Hepatocyte (in vitro differentiated cells): ENCODE data around the gene EFL1.

Experiments used
- EZH2 ChIP-seq: fragments of 200-600 bp; sonication (generic); IDR thresholded peaks from 2 replicates; pipeline ENCODE4 v1.6.1; 2016; ENCODE audit warnings: antibody characterized with exemption, mild to moderate bottlenecking, borderline replicate concordance
- EZH2phosphoT487 ChIP-seq: fragments of 200-600 bp; sonication (generic); IDR thresholded peaks from one replicate; pipeline ENCODE4 v1.6.1; 2018; ENCODE audit warnings: antibody characterized with exemption, mild to moderate bottlenecking, low read depth, moderate library complexity; ENCODE audit not compliant: unreplicated experiment, severe bottlenecking
- TF ChIP-seq, protein P1 (sequence below): fragments of 200-600 bp; sonication (generic); IDR thresholded peaks from 2 replicates; pipeline ENCODE4 v1.5.1; 2016; ENCODE audit warnings: antibody characterized with exemption, mild to moderate bottlenecking; ENCODE audit not compliant: poor library complexity

DNA sequence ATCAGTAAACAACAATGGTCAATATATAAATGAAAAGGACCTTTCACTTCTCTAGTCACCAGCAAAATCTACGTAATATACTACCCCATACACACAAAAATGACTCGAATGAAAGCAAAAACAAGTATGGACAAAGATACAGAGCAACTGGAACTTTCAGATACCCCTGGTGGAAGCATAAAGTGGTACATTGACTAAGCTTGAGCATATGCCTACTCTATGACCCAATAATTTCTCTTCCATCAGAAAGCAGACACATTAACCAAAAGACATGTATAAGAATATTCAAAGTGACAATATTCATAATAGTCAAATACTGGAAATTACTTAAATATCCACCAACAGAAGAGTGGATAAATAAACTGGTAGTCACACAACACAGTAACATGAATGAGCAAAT, 86.0 kb downstream of the EFL1 start:
- TF ChIP-seq, protein P1, sequence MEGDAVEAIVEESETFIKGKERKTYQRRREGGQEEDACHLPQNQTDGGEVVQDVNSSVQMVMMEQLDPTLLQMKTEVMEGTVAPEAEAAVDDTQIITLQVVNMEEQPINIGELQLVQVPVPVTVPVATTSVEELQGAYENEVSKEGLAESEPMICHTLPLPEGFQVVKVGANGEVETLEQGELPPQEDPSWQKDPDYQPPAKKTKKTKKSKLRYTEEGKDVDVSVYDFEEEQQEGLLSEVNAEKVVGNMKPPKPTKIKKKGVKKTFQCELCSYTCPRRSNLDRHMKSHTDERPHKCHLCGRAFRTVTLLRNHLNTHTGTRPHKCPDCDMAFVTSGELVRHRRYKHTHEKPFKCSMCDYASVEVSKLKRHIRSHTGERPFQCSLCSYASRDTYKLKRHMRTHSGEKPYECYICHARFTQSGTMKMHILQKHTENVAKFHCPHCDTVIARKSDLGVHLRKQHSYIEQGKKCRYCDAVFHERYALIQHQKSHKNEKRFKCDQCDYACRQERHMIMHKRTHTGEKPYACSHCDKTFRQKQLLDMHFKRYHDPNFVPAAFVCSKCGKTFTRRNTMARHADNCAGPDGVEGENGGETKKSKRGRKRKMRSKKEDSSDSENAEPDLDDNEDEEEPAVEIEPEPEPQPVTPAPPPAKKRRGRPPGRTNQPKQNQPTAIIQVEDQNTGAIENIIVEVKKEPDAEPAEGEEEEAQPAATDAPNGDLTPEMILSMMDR, result no peak
- TF ChIP-seq EZH2 (no peak), EZH2phosphoT487 (no peak)
